ENCODE results near the gene MIS18A. TPM values are rescaled to one million over a fixed set of nuclear protein-coding genes. Genes with fewer than 3 reads are reported as not detected.
A peak's percentile ranks its signal among the peaks of the same experiment; 100 is the strongest.
"Not testable (repeated sequence)": the region's sequence is repeated elsewhere in the genome, so short reads cannot be mapped to it uniquely, and the experiment has no call there.

MIS18A gene, protein sequence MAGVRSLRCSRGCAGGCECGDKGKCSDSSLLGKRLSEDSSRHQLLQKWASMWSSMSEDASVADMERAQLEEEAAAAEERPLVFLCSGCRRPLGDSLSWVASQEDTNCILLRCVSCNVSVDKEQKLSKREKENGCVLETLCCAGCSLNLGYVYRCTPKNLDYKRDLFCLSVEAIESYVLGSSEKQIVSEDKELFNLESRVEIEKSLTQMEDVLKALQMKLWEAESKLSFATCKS
- 2.8 TPM for total RNA-seq
- long read RNA-seq, transcript MIS18A-201 (5 exons, 1,575 nt) = major isoform, 6 of 8 reads
- long read RNA-seq, partial matches to known transcripts = 0 of 8 reads
- long read RNA-seq, other reads (novel, unspliced or antisense) = 2 of 8 reads

DNA sequence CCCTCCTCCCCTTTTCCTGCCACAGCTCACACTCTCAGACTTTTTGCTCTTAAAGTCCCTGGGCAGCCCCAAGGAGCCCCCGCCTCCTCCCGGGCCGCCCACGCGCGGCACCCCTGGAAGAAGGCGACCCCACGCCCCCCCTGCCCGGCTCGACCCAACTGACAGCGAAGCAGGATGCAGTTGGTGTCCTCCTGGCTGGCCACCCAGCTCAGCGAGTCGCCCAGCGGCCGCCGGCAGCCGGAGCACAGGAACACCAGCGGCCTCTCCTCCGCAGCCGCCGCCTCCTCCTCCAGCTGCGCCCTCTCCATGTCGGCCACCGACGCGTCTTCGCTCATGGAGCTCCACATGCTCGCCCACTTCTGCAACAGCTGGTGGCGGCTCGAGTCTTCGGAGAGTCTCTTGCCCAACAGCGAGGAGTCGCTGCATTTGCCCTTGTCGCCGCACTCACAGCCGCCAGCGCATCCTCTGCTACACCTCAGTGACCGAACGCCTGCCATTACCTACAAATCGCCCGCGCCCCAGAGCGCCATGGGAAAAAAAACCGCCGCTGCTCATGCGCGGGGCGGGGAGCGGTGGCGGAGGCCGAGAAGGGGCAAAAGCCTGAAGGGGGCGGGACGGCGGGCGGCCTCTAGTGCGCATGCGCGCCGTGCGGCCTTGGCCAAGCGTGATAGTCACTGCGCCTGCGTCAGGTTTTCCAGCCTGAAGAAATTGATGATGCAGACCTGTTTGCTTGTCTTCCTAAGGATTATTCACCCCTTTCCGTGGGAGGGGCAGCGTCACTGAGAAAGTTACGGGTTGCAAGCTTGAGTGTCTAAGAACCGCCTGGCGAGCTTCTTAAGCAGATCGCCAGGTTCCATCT is at the start of gene MIS18A:
MIS18A (minus strand) TSS at position 532 of the 859 bp plus-strand sequence; CDS start at position 497, 35 bp downstream.
- peak; percentile 97 for DNase-seq
- intact Hi-C loops (cut with DNase I) = no loop called here
- ATAC-seq (ENCODE audit: poor library complexity) = peak; percentile 99

DNA sequence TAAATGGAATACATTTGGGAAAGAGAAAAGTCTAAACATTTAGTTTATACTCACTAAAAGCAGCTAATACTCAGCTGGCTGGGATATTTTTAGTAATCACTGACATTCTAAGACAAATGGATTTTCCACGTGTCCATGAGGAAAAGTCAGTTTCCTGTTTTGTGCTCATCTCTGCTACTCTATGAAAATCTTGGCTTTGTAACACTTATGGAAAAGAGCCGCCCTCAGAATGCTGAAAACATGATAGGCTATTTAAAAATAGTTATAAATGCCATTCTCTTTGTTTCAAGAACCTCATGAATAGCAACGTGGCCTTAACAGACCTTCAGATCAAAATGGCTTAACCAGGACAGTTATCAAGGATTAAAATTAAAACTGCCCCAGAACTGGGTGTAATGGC is 49.7 kb upstream of the MIS18A start:
- ATAC-seq (ENCODE audit: poor library complexity) (no peak), DNase-seq (no peak)
- intact Hi-C loops (cut with DNase I) = no loop called here

DNA sequence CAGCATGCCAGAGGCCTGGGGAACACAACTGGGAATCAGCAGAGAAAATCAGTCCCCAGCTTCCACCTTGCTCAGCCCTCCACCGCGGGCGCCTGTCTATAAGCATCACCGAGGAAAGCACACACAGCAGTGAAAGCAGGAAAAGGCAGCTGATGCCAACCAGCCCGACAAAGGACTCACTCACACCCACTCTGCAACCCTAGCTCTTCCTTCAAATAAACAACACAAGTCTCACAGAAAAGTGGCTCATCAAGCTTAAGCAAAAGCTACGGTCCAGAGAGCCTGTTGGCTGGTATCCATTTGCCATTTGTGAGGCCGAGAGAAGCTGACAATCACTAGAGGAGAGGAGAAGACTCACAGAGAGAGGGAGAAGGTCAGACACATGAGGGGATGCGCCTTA is 46.9 kb upstream of the MIS18A start:
- intact Hi-C loops (cut with DNase I) = no loop called here
- ATAC-seq (ENCODE audit: poor library complexity) (no peak), DNase-seq (no peak)

DNA sequence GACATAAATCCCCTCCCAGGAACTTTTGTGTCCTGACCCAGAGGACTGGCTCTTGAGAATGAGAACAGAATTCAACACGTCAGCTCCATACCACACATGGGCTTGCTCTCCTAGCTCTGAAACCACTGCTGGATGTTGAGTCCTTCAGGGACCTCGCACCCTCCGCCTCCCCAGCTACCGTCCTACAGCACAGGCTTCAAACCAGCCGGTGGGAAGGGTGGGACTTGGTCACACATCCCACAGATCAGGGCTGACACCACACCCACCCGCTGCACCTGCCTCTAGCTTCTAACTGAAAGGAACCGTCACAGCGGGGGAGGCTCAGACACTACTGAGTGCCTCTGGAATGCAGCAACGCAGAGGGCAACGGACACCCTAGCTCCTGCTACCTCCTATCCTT is 43.8 kb upstream of the MIS18A start:
- DNase-seq (no peak), ATAC-seq (ENCODE audit: poor library complexity) (no peak)
- intact Hi-C loops (cut with DNase I) = no loop called here

DNA sequence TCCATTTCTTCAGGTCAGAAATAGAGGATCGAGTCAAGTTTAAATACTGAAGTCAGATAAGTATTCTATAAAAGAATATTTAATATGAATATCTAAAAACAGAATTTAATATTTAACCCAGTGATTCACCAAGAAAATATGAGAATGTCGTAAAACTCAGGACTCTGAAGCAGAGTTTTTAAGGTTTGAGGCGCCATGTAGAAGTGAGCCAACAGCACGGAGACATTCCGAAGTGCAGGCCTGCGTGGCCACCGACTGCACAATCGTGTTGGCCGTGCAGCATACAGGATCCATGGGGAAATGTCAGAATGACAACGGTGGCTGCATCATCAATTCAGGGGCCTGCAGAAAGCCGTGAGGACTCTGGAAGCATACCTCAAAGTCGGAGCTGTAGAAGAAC is 43.3 kb upstream of the MIS18A start:
- DNase-seq = no peak
- no peak for ATAC-seq (ENCODE audit: poor library complexity)
- intact Hi-C loops (cut with DNase I) = no loop called here

DNA sequence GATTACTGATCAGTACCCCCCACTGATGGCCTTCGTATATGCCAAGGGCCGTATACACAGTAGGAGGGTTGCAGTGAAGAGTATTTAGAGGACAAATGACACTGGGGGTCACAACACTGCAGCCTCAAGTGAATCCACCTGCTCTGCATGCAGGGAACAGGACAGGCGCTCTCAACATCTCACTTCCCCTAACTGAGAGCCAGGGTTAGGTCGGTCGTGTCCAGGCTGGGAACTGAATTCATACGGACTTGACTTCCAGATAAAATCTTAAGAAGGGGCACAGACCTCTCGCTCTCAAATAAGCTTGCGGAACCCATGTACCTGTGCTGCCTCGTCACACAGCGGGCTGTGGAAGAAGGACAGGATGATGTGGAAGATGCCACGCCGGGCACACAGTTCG is 42.6 kb upstream of the MIS18A start:
- DNase-seq (no peak), ATAC-seq (ENCODE audit: poor library complexity) (no peak)
- intact Hi-C loops (cut with DNase I) = no loop called here

DNA sequence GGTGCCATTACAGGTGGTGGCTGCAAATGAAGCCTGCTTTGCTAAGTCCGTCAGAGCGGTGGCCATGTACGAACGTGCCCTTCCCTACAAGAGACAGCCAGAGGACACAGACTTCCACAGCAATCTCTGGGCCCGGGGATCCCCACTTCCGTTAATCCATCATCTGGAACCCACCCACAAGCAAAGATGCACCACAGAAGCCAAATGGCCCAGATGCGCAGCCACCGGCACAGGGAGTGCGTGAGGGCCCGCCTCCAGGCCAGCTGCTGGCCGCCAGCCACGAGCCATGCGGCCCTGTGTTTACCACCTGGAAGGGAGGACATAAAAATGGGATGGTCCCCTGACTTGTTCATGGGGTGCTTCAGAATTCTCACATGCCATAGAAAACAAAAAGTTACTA is 41.9 kb upstream of the MIS18A start:
- intact Hi-C loops (cut with DNase I) = no loop called here
- ATAC-seq (ENCODE audit: poor library complexity) (no peak), DNase-seq (no peak)

DNA sequence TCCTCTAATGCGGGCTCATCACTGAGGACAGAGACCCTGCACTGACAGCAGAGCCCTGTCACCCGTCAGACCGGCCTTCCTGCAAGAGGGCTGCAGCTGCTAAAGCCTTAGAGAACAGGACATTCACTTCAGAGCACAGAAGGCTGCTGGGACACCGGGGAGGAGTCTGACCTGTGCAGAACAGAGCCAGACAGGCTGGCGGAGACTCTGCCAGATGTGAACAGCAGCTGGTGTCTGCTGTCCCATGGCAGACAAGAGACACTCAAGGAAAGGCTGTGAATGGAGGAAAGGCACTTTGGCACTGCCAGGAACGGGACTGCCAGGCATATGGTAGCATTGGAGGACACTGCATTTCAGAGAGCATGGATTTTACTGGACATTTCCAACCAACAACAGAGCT is 41.2 kb upstream of the MIS18A start:
- DNase-seq = no peak
- intact Hi-C loops (cut with DNase I) = no loop called here
- ATAC-seq (ENCODE audit: poor library complexity) = no peak

DNA sequence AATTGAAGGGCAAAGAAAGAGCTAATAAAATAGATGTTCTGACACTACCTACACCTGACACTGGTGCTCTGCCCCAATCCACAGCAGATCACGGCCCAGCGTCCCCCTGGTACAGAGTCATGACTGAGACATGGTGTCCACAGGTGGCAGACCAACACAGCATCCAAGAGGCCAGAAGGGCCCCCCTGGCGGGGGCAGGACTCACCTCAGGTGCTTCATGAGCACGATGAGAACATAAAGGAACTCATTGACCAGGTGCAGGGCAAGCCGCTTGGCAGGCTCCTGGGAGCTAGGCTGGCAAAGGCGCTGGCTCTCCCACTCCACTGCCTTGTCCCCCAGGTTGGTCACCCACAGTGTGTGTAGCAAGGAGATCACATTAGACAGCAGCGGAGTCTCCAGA is 40.2 kb upstream of the MIS18A start:
- no peak for DNase-seq
- intact Hi-C loops (cut with DNase I) = no loop called here
- no peak for ATAC-seq (ENCODE audit: poor library complexity)

DNA sequence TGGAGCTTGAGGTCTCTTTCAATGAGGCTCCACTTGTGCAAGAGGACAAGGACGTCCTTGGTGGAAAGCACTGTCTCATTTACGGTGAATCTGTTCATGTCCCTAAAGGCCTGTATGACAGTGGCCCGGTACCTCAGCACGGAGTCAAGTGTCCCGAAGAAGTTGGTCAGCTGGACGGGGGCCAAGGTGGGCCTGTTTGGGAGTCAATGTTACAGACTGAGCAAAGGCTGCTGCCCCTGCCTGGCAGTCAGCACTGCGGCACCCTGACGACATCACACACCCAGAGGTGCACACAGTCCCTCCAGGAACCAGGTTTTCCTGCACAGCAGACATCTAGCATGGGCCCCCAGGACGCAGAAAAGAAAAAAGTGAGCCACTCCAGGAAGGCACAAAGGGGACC is 38.9 kb upstream of the MIS18A start:
- intact Hi-C loops (cut with DNase I) = no loop called here
- ATAC-seq (ENCODE audit: poor library complexity) (no peak), DNase-seq (no peak)

DNA sequence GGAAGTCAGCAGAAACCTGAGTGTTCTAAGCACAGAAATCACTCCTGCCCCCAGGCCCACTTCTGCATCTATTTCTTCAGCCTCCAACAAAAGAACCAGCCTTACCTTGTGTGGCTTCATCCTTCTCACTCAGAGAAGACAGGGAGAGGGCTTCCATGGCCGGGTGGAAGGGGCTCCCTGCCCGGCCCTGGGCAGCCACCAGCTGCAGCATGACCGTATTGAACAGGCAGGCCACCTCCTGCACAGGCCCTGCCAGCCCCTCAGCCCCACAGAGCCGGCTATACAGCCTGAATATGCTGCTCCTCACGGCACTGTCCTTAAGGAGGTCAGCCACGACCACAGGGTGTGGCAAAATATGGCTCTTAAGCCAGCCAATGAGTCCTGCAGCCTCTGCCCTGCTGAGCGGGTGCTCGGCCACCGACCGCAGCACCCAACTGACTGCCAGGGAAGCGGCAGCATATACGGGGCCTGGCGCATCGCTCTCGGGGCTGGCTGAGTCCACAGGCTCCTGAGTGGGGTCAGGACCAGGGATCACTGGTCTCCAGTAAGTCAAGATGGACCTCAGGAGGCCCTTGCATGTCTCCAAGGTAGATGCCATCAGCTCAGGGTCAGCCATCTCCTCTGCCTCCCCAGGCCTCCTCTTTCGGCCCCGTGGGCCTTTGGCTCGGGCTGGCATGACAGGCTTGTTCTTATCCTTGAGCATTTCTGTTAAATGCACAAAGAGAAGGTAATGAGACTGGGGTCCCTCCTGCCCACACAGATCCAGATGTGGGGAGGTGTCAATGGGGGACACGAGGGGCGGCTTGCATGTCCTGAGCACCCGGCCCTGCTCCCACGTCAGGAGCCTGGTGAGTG is 37.7 kb upstream of the MIS18A start:
- intact Hi-C loops (cut with DNase I) = no loop called here
- no peak for ATAC-seq (ENCODE audit: poor library complexity)

DNA sequence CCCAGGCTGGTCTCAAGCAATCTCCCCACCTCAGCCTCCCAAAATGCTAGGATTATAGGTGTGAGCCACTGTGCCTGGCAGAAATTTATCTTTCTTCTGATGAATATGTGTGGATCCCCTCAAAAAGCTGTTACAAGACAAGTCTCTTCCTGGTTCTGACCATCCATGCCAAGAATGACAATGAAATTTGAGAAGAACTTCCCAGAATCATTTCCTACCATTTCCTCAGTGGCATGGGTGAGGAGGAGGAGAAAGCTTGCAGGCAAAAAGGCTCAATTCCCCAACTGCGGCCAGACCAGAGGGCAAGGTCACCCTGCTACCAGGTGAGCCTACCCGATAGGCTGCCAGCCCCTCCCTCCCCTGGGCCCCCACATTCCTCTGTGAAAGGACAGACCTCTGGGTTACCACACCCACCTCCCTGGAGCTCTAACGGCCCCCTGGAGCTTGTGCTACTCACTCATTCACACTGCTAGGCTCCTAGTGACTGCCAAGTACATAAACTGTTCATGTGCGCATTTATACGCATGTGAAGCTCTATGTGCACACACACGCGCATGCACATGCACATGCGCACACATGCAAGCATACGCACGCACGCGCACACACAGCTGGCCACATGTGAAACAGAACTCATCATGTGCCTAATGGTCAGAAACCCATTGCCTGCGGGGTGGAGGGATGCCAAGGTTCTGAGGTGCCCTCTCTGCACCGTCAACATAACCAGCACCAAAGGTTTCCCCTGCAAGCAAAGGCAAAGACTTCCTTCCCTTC is 36.8 kb upstream of the MIS18A start:
- DNase-seq (no peak), ATAC-seq (ENCODE audit: poor library complexity) (no peak)
- intact Hi-C loops (cut with DNase I) = no loop called here

More for the DNA sequence above, 37.7 kb upstream of the MIS18A start:
- no peak for DNase-seq

DNA sequence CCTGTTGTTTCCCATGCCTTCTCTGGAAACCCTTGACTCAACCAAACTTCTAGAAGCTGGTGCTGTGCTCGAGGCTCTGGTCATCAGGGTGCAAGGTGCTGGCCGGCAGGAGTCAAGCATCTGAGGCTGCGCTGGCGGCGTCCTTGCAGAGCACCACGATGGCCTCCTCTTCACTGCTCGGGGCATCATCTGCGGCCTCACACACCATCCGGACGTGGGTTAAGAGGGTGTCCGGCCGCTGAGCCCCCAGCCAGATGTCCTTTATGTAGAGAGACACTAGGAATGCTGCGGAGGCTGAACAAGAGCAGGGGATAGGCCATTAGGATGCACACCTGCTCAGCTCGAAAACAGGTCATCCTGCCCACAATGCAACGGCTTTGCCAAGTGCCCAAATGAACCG is 36.0 kb upstream of the MIS18A start:
- intact Hi-C loops (cut with DNase I) = no loop called here
- ATAC-seq (ENCODE audit: poor library complexity) = no peak

DNA sequence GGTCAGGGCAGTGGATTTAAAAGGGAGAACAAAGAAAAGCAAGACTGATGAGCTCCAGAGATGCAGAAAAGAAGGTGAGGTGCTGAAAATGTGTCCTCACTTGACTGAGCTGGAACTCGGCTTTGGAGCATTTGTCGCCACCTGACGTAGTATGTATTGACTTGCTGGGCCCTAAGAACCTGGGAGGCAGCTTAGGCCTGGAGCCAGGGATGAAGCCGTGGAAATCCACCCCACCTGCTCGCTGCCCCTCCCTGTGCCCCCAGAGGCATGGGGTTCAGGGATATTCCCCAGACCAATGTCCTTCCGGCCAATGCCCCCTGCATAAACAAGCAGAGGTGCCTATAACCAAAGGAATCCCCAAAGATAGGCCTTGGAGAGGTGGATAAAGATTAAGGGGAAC is 34.1 kb upstream of the MIS18A start:
- intact Hi-C loops (cut with DNase I) = no loop called here
- no peak for DNase-seq
- peak; percentile 5 for ATAC-seq (ENCODE audit: poor library complexity)

More for the DNA sequence above, 36.0 kb upstream of the MIS18A start:
- no peak for DNase-seq

DNA sequence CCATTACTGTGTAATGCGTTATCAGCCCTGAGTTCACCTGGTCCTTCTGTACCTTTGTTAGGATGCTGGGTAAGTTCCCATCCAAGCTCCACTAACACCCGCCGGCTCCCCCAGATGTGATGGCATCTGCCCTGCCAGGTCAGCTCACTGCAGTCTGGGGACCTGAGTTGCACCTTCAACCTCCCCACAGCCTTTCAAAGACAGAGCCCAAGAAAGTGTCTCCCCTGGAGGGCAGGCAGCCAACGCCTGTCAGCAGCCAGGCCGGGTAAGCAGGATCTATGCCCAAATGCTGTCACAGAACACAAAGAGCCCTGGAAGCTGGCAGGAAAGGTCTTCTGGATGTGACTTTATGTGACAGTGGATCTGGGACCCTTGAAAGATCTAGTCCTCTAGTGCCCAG is 33.5 kb upstream of the MIS18A start:
- DNase-seq = peak; percentile 60
- ATAC-seq (ENCODE audit: poor library complexity) = peak; percentile 85
- intact Hi-C loops (cut with DNase I) = no loop called here

DNA sequence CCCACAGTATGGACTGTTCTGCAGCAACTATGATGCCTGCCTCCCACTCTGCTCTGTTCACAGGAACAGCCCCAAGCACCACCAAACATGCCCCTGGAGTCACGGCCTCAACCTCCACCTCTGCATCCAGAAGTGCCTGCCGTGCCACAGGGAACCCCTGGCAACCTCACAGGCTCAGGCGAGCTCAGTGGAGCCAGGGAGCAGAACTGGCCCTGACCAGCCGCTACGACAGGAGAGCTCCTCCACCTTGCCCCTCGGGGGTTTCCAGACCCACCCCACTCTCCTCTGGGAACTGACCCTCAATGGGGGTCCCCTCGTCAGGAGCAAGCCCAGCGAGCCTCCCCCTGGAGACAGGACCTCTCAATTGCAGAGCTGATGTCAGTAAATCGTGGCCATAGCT is 32.8 kb upstream of the MIS18A start:
- no peak for ATAC-seq (ENCODE audit: poor library complexity)
- no peak for DNase-seq
- intact Hi-C loops (cut with DNase I) = no loop called here

DNA sequence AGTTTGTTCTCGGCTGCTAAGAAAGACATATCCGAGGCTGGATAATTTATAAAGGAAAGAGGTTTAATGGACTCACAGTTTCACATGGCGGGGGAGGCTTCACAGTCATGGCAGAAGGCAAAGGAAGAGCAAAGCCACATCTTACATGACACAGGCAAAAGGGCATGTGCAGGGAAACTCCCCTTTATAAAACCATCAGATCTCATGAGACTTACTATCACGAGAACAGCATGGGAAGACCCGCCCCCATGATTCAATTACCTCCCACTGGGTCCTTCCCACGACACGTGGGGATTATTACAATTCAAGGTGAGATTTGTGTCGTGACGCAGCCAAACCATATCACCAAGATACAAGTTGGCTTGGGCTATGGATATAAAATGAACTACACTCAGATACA is 32.1 kb upstream of the MIS18A start:
- DNase-seq; intact Hi-C loops (cut with DNase I): not testable (repeated sequence)

DNA sequence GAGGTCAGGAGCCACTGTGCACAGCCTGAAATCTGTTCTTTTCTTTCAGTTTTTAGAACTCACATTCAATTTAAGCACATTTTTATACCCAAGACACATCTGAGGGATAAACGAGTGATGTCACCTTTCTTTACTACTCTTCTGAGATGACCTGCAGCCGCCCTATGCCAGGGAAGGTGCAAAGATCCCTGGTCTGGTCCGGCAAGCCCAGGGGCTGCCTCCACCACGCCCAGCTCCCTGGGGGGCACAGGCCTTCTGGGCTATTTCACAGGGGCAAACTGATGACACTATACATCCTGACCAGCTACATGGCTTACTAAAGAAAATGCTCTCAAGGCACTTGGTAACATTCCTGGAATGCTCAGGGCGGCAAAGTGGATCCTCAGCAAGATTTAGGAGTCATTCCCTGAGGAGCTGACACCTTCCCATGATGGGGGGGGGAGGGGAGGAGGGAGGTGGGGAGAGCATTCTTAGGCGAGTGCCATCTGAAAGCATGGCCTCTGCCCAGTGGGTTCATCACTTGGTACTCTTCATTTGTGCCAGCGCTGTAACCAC is 31.1 kb upstream of the MIS18A start:
- ATAC-seq (ENCODE audit: poor library complexity) = no peak
- no peak for DNase-seq

More for the DNA sequence above, 32.1 kb upstream of the MIS18A start:
- not testable (repeated sequence) for ATAC-seq (ENCODE audit: poor library complexity)

More for the DNA sequence above, 31.1 kb upstream of the MIS18A start:
- intact Hi-C loops (cut with DNase I) = no loop called here
